Stimulated activated CD8-positive, alpha-beta memory T cell treated with anti-CD3 and anti-CD28 coated beads, Interleukin-7, amount 100 ng/mL, for 48 hours (primary cell): ENCODE results near the gene HMOX2.

Experiments used
- DNase-seq, 2 donors: peaks; one replicate each; pipeline ENCODE4 v3.0.0-alpha.2; 2020; ENCODE audit warnings: low read depth in 1 of 2; ENCODE audit errors: extremely low read depth in 1 of 2

The HMOX2 gene

GRCh38 chr16:4522051-4522581 is 45.9 kb downstream of the HMOX2 start:
- no peak for DNase-seq

- DNase-seq, result no peak
These were observed 47.5 kb downstream of the HMOX2 start for GRCh38 chr16:4523686-4524085.

DNA sequence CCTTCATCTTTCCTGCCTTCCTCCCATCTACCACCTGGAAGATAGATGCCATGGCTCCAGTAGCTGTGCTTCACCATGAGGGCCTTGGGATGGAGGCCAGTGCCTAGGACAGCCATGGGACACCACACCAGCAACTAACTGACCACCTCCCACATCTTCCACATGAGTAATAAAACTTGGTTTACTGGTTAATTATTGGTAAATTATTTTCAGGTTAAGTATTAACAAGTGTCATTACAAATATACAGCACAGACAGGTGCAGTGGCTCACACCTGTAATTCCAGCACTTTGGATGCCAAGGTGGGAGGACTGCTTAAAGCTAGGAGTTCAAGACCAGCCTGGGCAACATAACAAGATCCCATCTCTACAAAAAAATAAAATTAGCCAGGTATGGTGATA is 48.4 kb downstream of the HMOX2 start:
- DNase-seq, result no peak

- no peak for DNase-seq
These were observed 48.9 kb downstream of the HMOX2 start for GRCh38 chr16:4525069-4525468.

DNA sequence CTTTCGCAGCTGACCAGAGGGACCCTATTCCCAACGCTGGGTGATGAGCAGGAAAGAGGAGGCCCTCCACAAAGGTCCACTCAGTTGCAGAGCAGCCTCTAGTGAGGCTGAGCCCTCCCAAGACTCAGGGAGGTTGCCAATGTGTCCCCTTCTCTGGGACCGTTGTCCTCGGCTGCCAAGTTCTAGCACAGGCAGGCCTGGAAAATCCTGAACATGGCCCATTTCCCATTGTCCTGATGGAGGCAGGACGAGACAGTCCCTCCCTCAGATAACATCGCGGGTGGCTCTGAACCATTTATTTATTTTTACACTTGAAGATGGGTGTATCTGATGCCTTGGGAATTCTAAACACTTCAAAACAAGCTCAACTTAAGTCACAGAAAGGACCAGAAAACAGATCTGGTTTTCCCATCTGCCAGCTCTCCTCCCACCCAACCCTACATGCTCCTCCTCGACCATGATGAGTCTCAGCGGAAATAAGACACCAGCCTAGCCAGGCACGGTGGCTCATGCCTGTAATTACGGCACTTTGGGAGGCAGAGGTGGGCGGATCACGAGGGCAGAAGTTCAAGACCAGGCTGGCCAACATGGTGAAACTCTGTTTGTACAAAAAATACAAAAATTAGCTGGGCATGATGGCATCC is 49.6 kb downstream of the HMOX2 start:
- DNase-seq, result no peak

- DNase-seq, result no peak
These were observed 53.2 kb downstream of the HMOX2 start for GRCh38 chr16:4529085-4530060.

DNA sequence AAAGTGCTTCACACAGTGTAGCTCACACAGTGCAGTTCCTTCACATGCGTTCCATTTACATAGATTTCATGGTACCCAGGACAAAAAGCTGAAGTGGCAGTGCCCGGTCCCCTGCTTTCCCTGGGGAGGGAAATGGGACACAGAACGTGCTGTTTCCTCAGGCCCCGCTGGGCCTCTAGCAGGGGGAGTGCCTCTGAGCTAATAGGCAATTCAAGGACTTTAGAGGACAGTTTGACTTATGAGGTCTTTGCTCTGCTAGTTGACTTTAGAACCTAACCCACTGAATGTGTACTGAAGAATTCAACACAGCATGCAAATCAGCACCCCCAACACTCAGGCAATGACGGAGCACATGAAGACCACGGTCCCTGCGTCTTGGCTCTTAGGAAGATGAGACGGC is 55.6 kb downstream of the HMOX2 start:
- no peak for DNase-seq

DNA sequence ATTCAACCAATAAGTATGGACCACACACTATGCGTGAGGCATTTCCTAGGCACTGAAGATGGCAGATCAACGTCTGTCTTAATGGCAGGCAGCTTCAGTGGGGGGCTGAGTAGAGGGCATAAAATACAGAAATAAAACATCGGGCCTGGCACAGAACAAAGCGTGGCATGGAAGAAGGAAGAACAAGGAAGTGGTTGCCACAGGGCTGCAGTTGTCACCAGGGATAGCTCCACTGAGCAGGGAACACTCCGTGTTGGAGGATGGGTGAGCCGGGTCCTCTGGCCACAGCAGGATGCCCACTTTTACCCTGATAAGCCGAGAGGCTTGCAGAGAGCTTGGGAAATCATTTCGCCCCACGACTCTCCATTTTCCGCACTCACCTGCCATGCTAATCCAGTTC is 56.0 kb downstream of the HMOX2 start:
- DNase-seq, result no peak

- DNase-seq, result no peak
These were observed 57.3 kb downstream of the HMOX2 start for GRCh38 chr16:4533490-4533889.

GRCh38 chr16:4534151-4534790 is 58.1 kb downstream of the HMOX2 start:
- no peak for DNase-seq

DNA sequence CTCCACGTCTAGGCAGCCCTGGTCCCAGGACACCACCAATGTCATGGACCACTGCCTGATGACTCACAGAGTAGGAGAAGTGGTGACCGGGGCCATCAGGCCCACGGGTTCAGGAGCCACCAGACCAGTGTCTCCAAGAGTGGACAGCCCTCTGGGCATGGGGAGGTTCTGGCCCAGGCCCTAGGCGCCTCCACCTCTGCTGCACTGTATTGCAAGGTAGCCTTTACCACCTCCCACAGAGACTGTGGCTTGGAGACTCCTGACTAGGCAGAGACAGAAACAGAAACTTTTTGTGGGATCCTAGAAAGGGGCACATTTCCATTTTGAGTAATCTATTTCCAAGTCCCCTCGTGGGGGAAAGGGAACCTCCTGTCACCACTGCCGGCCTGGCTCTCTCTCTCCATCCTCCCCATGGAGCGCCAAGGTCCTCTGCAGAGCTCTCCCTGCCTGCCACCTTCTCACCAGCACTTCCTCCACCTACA is 59.5 kb downstream of the HMOX2 start:
- DNase-seq, result peak in 1 of 2 donors; percentile 33

- DNase-seq, result no peak
These were observed 60.4 kb downstream of the HMOX2 start for GRCh38 chr16:4536391-4537106.

GRCh38 chr16:4537376-4538343 is 61.5 kb downstream of the HMOX2 start:
- peak in 1 of 2 donors; percentile 21 for DNase-seq

DNA sequence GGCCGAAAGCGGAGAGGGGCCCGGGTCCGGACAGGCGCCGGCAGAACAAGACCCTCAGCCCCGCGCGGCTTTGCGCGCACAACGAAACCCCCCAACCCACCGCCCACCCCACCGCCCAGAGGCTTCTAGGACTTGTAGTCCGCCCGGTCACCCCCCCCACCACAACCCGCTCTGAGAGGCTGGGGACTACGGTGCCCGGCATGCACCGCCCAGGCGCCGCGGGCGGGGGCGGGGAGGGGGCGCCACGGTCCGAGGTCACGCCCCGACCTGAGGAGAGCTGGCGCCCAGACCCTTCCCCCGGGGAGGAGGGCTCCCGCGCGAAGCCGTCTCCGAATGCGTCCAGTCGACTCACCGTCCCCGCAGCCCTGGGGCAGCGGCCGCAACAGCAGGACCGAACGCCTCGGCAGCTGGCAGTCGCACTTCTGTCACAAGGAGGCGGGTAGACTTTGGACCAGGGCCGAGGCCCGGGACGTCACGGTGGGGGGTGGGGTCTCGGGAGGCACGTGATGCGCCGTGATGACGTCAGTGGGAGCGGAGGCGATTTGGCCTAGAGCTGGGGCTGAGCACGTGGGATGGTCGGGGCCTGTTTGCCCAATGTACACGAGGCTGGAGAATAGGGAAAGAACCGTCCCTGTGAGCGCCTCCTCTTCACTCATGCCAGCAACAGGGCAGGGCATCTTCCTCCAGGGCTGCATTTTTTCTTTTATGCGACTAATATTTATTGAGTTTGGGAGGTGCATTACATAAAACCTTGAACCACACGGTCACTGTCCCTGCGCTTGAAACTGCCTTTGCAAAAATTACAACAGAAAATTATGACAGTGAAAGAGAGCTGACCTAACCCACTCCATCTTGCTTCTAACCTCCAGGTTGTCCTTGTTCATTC is 62.4 kb downstream of the HMOX2 start, which contains the start of gene CDIP1:
CDIP1 (minus strand) TSS at position 424 of the 886 bp plus-strand sequence. CDS start 24,643 bp downstream, outside the sequence.
- DNase-seq, result peak; percentile 90 to 95

GRCh38 chr16:4539716-4540284 is 63.6 kb downstream of the HMOX2 start:
- DNase-seq, result no peak

GRCh38 chr16:4544473-4544872 is 68.3 kb downstream of the HMOX2 start:
- DNase-seq, result no peak

- DNase-seq, result no peak
These were observed 71.9 kb downstream of the HMOX2 start for GRCh38 chr16:4548124-4548523.

DNA sequence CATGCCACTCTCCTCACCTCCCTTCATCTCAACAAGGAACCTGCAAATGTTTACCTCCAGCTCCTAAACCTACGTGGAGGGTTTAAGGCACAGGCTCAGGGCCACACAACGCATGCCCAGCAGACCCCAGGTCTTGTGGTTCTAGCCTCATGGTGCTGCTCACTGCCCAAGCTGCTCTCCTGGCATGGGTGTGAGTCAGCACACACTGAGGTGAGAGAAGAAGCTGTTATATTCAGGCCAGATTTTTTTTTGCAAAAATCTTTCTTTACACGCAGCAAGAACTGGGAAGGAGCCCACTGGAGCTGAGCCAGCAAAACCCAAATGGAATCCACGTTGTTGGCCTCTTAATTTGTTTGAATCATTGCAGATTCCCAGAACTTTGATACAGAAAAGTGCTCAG is 74.4 kb downstream of the HMOX2 start:
- DNase-seq, result no peak
